Heart left ventricle (tissue), 16 donors: ENCODE data around the gene TBC1D19. TPM values are rescaled to one million over a fixed set of nuclear protein-coding genes. Genes with fewer than 3 reads are reported as not detected.
"Not testable (repeated sequence)": the region's sequence is repeated elsewhere in the genome, so short reads cannot be mapped to it uniquely, and the experiment has no call there.

Source experiments
- ATAC-seq, 4 donors: fragments of 200-7000 bp; cut with Tn5 transposase; one replicate each; pipeline ENCODE4 v1.9.1; 2020 to 2022; ENCODE audit warnings: moderate library complexity in 4 of 4, mild to moderate bottlenecking in 3 of 4, moderate number of reproducible peaks in 1 of 4
- DNase-seq, 5 donors: peaks; one replicate each; pipeline ENCODE4 v3.0.0-alpha.2; 2020
- H3K27ac ChIP-seq, 12 donors: fragments of 200-600 bp; sonication (generic) in 4 of 12; one replicate each; pipeline versions ENCODE4 v1.5.0 to v1.8.0; 2016 to 2022; ENCODE audit warnings: mild to moderate bottlenecking in 2 of 12
- H3K27me3 ChIP-seq, 9 donors: fragments of 200-600 bp; sonication (generic) in 2 of 9; one replicate each; pipeline versions ENCODE4 v1.5.1 to v1.8.0; 2016 to 2022; ENCODE audit warnings: mild to moderate bottlenecking in 3 of 9
- H3K36me3 ChIP-seq, 9 donors: fragments of 200-600 bp; sonication (generic) in 2 of 9; one replicate each; pipeline versions ENCODE4 v1.5.0 to v1.8.0; 2018 to 2022; ENCODE audit warnings: mild to moderate bottlenecking in 2 of 9
- H3K4me1 ChIP-seq, 12 donors: fragments of 200-600 bp; sonication (generic) in 4 of 12; one replicate each; pipeline versions ENCODE4 v1.5.0 to v1.8.0; 2016 to 2022; ENCODE audit warnings: mild to moderate bottlenecking in 3 of 12
- H3K4me3 ChIP-seq, 12 donors: fragments of 200-600 bp; sonication (generic) in 4 of 12; one replicate each; pipeline versions ENCODE4 v1.5.0 to v1.8.0; 2017 to 2022; ENCODE audit warnings: mild to moderate bottlenecking in 9 of 12, moderate library complexity in 4 of 12
- H3K9me3 ChIP-seq, 12 donors: fragments of 200-600 bp; sonication (generic) in 4 of 12; one replicate each; pipeline versions ENCODE4 v1.5.0 to v1.8.0; 2016 to 2022; ENCODE audit warnings: mild to moderate bottlenecking in 1 of 12
- POLR2A ChIP-seq, 2 donors: fragments of 450-650 bp; IDR thresholded peaks; one replicate each; pipeline ENCODE4 v1.6.1; 2017; ENCODE audit warnings: antibody characterized with exemption in 2 of 2, mild to moderate bottlenecking in 2 of 2, moderate library complexity in 2 of 2
- WGBS, 4 donors: extraction: QIAGEN DNeasy Blood & Tissue Kit in 2 of 4; methylation state at CpG; one replicate each; pipeline versions ENCODE4 v1.1.5 to v1.1.7; 2013 to 2018; 5-methylcytosine and 5-hydroxymethylcytosine counted together
- intact Hi-C, 10 donors: fragments of 100-400 bp; cut with DNase I; formaldehyde crosslinking; loops; one replicate each; pipeline versions ENCODE4 v1.11.1 to v1.14.2; 2022
- long read RNA-seq, 3 donors: library from polyadenylated mRNA; unstranded; transcript quantifications; one replicate each; pipeline ENCODE4 v2.0.0, GENCODE V29; 2020 to 2021
- polyA plus RNA-seq, 2 donors: library from polyadenylated mRNA; stranded (reverse); fragments of 200-250 nt; gene quantifications; one replicate each; pipeline ENCODE4 v1.2.3, GENCODE V29; 2013
- total RNA-seq, 9 donors: library from RNA; depleted of rRNA in 2 of 9; stranded (reverse); fragments of >200 nt in 2 of 9; fragmentation: NEBNext Ultra II Directional in 3 of 9; extraction: Animal tissue kit (Norgen Biotek cat#: 25700) in 3 of 9; gene quantifications; one replicate each; pipeline versions ENCODE4 v1.1.0 to v1.2.4, GENCODE V29; 2016 to 2023
- TF ChIP-seq, protein P1 (sequence below), 12 donors: fragments of 200-600 bp; sonication (generic) in 4 of 12; IDR thresholded peaks; one replicate each; pipeline versions ENCODE4 v1.5.0 to v1.8.0; 2018 to 2022; ENCODE audit warnings: antibody characterized with exemption in 12 of 12, mild to moderate bottlenecking in 5 of 12
- donor health status: ischemic (EF 13 %, LVEDD 7.1; RV severe dilation, severe dysfunction).
- donor health status: healthy with polysubstance abuse.
- donor health status: DM: no; HTN: yes; CAD: no.
- donor health status: DM: no; HTN: no; CAD: no.
- donor health status: ischemic (EF 25% LVEDD 6.9; RV normal size, moderate dysfunction).
- donor health status: ischemic (EF 25% LVEDD 5.7; RV mildly dilated, moderate dysfunction).
- donor health status: healthy.
- donor health status: DM: yes; HTN: yes; CAD: no.
- donor health status: ischemic (EF 35%, LVEDD 5.7; RV mildly dilated, moderate dysfunction).
- donor health status: nonischemic (EF 11% LVEDD 7.7; RV severe dilation, severe dysfunction).
- donor health status: DM: yes; HTN: yes; CAD: no.
- donor health status: PGD.
- donor health status: ischemic (EF 29% LVEDD 5.4; RV normal size, mild dysfunction).
- donor health status: nonischemic (EF 23%, LVEDD 6.1; RV moderate dilation, normal function).

TBC1D19 gene, protein sequence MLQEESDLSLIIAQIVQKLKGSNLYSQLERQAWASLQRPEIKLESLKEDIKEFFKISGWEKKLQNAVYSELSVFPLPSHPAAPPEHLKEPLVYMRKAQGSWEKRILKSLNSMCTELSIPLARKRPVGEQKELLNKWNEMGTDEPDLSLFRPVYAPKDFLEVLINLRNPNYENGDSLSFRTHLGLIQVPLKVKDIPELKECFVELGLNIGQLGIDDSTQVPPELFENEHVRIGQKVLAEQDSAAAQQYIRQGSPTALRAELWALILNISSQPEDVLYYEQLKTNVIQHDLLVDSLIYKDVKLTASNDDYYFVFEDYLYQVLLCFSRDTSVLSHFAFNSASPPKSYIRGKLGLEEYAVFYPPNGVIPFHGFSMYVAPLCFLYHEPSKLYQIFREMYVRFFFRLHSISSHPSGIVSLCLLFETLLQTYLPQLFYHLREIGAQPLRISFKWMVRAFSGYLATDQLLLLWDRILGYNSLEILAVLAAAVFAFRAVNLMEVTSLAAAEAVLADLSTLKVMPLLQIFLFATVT
- total RNA-seq (10 to 100 TPM in 3 of 9 donors, 1 to 10 TPM in 6; 6.4 to 10.9 (median 9.2) TPM), polyA plus RNA-seq (1 to 10 TPM; 1.7 to 9.2 TPM)
- long read RNA-seq, donor 1, transcript TBC1D19-201 (21 exons, 2,263 nt), result major isoform, 8 of 11 reads
- long read RNA-seq, donor 1, partial matches to known transcripts, result 2 of 11 reads
- long read RNA-seq, donor 1, other reads (novel, unspliced or antisense), result 0 of 11 reads
- long read RNA-seq, donor 2, transcript TBC1D19-201 (21 exons, 2,263 nt), result major isoform, 13 of 19 reads
- long read RNA-seq, donor 2, partial matches to known transcripts, result 1 of 19 reads
- long read RNA-seq, donor 2, other reads (novel, unspliced or antisense), result 4 of 19 reads
- long read RNA-seq, donor 3, transcript TBC1D19-201 (21 exons, 2,263 nt), result major isoform, 8 of 15 reads
- long read RNA-seq, donor 3, partial matches to known transcripts, result 1 of 15 reads
- long read RNA-seq, donor 3, other reads (novel, unspliced or antisense), result 5 of 15 reads

DNA sequence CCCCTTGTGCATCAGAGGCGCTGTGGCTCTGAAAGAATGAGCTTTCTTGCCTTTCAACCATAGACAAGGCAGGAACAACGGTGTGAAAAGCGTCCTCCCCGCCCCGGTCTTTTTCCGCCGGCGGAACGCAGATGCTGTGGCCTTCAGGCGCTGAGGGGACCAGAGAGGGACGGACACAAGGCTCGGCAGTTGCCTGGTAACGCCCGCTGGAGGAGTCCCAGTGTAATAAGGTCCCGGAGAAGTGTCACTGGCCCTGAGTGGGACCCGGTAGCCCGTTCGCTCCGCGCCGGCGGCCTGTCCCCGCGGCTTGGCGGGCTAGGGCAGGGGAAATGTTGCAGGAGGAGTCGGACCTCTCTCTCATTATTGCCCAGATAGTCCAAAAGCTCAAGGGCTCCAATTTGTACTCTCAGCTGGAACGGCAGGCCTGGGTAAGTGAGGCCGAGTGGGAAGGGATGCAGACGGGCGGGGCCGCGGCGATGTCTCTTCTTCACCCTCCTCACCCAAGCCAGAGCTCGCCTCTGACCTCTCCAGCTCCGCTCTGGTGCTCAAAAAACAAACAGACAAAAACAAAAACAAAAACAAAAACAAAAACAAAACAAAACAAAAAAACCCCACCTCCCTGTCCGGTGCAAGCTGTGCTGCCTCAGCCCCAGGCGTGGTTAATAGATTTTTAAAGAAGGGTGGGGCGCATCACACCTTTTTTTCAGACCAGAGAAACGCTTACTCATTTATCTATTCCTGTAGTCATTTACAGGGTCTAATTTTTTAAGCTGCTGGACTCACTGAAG, at the start of gene TBC1D19:
TSS of gene TBC1D19 (plus strand) at position 220 of the 788 bp plus-strand sequence. CDS start at position 330, 110 bp downstream.
- WGBS, 4 donors, result 0 to 1% (median 1%) methylated on average over 22 to 39 of the region's 39 CpGs
- peaks cover 0 to 22% (median 8%) of the 10 kb centered on the region in 12 donors for H3K4me1 ChIP-seq
- peak; percentile 88 to 92 (median 91) for DNase-seq
- H3K27me3 ChIP-seq, result no peaks in the 10 kb centered on the region
- peak within 1 kb of the TSS; percentile 18 to 80 (median 68) for H3K27ac ChIP-seq
- no peaks in the 10 kb centered on the region for H3K36me3 ChIP-seq
- intact Hi-C loops, result loop anchor here in 5 of 10 donors (5.0 to 10.0 kb wide), 4 partner anchors 273 to 421 kb away; partner anchors contain the start of gene STIM2 (in 2 of the 5)
- TF ChIP-seq, protein P1, sequence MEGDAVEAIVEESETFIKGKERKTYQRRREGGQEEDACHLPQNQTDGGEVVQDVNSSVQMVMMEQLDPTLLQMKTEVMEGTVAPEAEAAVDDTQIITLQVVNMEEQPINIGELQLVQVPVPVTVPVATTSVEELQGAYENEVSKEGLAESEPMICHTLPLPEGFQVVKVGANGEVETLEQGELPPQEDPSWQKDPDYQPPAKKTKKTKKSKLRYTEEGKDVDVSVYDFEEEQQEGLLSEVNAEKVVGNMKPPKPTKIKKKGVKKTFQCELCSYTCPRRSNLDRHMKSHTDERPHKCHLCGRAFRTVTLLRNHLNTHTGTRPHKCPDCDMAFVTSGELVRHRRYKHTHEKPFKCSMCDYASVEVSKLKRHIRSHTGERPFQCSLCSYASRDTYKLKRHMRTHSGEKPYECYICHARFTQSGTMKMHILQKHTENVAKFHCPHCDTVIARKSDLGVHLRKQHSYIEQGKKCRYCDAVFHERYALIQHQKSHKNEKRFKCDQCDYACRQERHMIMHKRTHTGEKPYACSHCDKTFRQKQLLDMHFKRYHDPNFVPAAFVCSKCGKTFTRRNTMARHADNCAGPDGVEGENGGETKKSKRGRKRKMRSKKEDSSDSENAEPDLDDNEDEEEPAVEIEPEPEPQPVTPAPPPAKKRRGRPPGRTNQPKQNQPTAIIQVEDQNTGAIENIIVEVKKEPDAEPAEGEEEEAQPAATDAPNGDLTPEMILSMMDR (IDR thresholded peaks at IDR 0.05), result peak in 1 of 12 donors; percentile 7
- TF ChIP-seq POLR2A (IDR thresholded peaks at IDR 0.05), result peak in 1 of 2 donors; percentile 51
- ATAC-seq, result peak; percentile 99 to 100 (median 100)
- peaks cover 0 to 10% (median 0%) of the 10 kb centered on the region in 12 donors for H3K9me3 ChIP-seq
- H3K4me3 ChIP-seq, result peak within 1 kb of the TSS; percentile 36 to 95 (median 78)

DNA sequence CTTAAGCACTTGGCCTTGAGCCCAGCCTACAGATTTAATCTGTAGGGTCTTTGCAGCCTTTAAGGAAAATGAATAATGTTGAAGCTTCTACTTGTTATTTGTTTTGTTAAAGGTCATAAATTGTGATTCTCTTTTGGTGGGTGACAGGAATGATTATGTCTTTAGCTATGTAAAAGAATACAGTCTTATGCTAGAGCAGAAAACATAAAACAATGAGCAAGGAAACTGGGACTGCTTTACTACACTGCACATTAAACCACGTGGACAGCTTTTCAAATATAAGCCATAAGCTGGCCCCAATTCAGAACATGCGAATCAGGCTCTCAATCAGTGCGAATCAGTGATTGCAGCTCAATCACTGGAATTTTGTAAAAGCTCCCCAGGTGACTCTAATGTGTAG, 40.9 kb upstream of the TBC1D19 start:
- peaks cover 0 to 50% (median 14%) of the 10 kb centered on the region in 12 donors for H3K9me3 ChIP-seq
- WGBS, 4 donors, result 80 to 89% (median 83%) methylated on average over 3 of the region's 3 CpGs
- no peaks in the 10 kb centered on the region for H3K27me3 ChIP-seq
- TF ChIP-seq POLR2A (IDR thresholded peaks at IDR 0.05), result no peak
- TF ChIP-seq, protein P1 (IDR thresholded peaks at IDR 0.05), result no peak
- H3K4me1 ChIP-seq, result no peaks in the 10 kb centered on the region
- intact Hi-C loops, result no loop called here
- ATAC-seq (no peak), DNase-seq (no peak)
- H3K36me3 ChIP-seq, result no peaks in the 10 kb centered on the region
- H3K4me3 ChIP-seq, result no peak overlapping the region
- H3K27ac ChIP-seq, result no peak overlapping the region

DNA sequence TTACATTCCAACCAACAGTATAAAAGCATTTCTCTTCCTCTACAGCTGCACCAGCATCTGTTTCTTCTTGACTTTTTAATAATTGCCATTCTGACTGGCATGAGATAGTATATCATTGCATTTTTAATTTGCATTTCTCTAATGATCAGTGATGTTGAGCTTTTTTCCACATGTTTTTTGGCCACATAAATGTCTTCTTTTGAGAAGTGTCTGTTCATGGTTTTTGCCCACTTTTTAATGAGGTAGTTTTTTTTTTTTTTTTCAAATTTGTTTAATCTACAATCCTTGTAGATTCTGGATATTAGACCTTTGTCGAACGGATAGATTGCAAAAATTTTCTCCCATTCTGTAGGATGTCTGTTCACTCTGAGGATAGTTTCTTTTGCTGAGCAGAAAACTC, 39.5 kb upstream of the TBC1D19 start:
- intact Hi-C loops, result no loop called here
- H3K4me1 ChIP-seq, result no peaks in the 10 kb centered on the region
- ATAC-seq (no peak), DNase-seq (no peak)
- no peaks in the 10 kb centered on the region for H3K36me3 ChIP-seq
- no peak for TF ChIP-seq POLR2A (IDR thresholded peaks at IDR 0.05)
- TF ChIP-seq, protein P1 (IDR thresholded peaks at IDR 0.05), result no peak
- no peaks in the 10 kb centered on the region for H3K27me3 ChIP-seq
- peaks cover 0 to 51% (median 14%) of the 10 kb centered on the region in 12 donors for H3K9me3 ChIP-seq
- WGBS, 4 donors, result 92 to 97% (median 95%) methylated on average over 2 of the region's 2 CpGs
- H3K27ac ChIP-seq, result no peak overlapping the region
- no peak overlapping the region for H3K4me3 ChIP-seq

DNA sequence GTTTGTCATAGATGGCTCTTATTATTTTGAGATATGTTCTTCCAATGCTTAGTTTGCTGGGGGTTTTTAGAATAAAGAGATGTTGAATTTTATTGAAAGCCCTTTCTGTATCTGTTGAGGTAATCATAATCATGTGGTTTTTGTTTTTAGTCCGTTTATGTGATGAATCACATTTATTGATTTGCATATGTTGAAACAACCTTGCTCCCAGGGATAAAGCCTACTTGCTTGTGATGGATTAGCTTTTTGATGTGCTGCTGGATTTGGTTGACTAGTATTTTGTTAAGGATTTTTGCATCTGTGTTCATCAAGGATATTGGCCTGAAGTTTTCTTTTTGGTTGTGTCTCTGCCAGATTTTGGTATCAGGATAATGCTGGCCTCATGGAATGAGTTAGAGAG, 35.5 kb upstream of the TBC1D19 start:
- not testable (repeated sequence) for DNase-seq
- H3K9me3 ChIP-seq, result peaks cover 0 to 58% (median 14%) of the 10 kb centered on the region in 12 donors

More for the DNA sequence above, 35.5 kb upstream of the TBC1D19 start:
- ATAC-seq, H3K27me3 ChIP-seq, H3K36me3 ChIP-seq, intact Hi-C loops, H3K4me3 ChIP-seq, H3K27ac ChIP-seq, H3K4me1 ChIP-seq: not testable (repeated sequence)
- WGBS, 4 donors, result 52 to 60% (median 54%) methylated on average over 1 of the region's 1 CpG
